ENCODE measurements around the gene NPAS3.

Gene NPAS3

DNA sequence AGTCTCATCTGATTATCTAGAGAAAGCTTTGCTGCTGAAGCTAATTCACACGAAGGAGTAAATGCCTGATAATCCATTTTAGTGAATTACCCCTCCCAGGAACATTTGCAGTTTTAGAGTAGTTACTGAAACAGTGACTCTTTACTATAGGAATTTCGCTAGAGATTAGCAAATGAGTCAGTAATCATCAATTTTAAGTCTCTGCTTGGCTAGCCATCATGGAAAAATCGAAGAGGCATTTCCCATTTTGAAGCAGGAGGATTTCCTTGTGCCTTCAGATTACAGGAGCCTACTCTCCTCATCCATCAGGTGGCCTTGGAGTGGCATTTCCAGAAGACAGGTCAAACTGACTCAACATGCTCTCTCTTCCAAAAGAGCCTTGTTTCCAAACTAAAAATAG is 857.7 kb downstream of the NPAS3 start:
- Histone ChIP-seq H3K27me3 (ENCODE audit: insufficient read depth, poor library complexity, severe bottlenecking) (peaks cover 2% of the 10 kb centered on the region), H3K27ac (replicated peaks) (no peak overlapping the region), H3K4me3 (replicated peaks; ENCODE audit: insufficient read depth, low read length) (no peak overlapping the region)
- TF ChIP-seq, protein P1, sequence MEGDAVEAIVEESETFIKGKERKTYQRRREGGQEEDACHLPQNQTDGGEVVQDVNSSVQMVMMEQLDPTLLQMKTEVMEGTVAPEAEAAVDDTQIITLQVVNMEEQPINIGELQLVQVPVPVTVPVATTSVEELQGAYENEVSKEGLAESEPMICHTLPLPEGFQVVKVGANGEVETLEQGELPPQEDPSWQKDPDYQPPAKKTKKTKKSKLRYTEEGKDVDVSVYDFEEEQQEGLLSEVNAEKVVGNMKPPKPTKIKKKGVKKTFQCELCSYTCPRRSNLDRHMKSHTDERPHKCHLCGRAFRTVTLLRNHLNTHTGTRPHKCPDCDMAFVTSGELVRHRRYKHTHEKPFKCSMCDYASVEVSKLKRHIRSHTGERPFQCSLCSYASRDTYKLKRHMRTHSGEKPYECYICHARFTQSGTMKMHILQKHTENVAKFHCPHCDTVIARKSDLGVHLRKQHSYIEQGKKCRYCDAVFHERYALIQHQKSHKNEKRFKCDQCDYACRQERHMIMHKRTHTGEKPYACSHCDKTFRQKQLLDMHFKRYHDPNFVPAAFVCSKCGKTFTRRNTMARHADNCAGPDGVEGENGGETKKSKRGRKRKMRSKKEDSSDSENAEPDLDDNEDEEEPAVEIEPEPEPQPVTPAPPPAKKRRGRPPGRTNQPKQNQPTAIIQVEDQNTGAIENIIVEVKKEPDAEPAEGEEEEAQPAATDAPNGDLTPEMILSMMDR (IDR thresholded peaks at IDR 0.05; ENCODE audit: insufficient read depth, low read length): no peak
- TF ChIP-seq SPI1 (IDR thresholded peaks at IDR 0.05; ENCODE audit: borderline replicate concordance, low read depth) (no peak), POLR2AphosphoS5 (IDR thresholded peaks at IDR 0.05; ENCODE audit: low read depth) (no peak), GABPA (IDR thresholded peaks at IDR 0.05; ENCODE audit: low read depth) (no peak)
- TF ChIP-seq, protein P2, sequence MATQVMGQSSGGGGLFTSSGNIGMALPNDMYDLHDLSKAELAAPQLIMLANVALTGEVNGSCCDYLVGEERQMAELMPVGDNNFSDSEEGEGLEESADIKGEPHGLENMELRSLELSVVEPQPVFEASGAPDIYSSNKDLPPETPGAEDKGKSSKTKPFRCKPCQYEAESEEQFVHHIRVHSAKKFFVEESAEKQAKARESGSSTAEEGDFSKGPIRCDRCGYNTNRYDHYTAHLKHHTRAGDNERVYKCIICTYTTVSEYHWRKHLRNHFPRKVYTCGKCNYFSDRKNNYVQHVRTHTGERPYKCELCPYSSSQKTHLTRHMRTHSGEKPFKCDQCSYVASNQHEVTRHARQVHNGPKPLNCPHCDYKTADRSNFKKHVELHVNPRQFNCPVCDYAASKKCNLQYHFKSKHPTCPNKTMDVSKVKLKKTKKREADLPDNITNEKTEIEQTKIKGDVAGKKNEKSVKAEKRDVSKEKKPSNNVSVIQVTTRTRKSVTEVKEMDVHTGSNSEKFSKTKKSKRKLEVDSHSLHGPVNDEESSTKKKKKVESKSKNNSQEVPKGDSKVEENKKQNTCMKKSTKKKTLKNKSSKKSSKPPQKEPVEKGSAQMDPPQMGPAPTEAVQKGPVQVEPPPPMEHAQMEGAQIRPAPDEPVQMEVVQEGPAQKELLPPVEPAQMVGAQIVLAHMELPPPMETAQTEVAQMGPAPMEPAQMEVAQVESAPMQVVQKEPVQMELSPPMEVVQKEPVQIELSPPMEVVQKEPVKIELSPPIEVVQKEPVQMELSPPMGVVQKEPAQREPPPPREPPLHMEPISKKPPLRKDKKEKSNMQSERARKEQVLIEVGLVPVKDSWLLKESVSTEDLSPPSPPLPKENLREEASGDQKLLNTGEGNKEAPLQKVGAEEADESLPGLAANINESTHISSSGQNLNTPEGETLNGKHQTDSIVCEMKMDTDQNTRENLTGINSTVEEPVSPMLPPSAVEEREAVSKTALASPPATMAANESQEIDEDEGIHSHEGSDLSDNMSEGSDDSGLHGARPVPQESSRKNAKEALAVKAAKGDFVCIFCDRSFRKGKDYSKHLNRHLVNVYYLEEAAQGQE (IDR thresholded peaks at IDR 0.05; ENCODE audit: insufficient replicate concordance, low read depth): no peak
- DNase-seq (ENCODE audit: low read depth in 1 of 2, low spot score in 1 of 2): no peak

DNA sequence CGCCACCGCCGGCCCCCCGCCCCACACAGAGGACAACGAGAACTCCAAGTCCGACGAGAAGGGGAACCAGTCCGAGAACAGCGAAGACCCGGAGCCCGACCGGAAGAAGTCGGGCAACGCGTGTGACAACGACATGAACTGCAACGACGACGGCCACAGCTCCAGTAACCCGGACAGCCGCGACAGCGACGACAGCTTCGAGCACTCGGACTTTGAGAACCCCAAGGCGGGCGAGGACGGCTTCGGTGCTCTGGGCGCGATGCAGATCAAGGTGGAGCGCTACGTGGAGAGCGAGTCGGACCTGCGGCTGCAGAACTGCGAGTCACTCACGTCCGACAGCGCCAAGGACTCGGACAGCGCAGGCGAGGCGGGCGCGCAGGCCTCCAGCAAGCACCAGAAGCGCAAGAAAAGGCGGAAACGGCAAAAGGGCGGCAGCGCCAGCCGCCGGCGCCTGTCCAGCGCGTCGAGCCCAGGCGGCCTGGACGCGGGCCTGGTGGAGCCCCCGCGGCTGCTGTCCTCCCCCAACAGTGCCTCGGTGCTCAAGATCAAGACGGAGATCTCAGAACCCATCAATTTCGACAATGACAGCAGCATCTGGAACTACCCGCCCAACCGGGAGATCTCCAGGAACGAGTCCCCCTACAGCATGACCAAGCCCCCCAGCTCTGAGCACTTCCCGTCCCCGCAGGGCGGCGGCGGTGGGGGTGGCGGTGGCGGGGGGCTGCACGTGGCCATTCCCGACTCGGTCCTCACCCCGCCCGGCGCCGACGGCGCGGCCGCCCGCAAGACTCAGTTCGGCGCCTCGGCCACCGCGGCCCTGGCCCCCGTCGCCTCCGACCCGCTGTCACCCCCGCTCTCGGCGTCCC is 861.3 kb downstream of the NPAS3 start:
- peaks cover 2% of the 10 kb centered on the region for H3K27me3 ChIP-seq (ENCODE audit: insufficient read depth, poor library complexity, severe bottlenecking)
- no peak for DNase-seq (ENCODE audit: low read depth in 1 of 2, low spot score in 1 of 2)
- TF ChIP-seq GABPA (IDR thresholded peaks at IDR 0.05; ENCODE audit: low read depth) (no peak), POLR2AphosphoS5 (IDR thresholded peaks at IDR 0.05; ENCODE audit: low read depth) (no peak), SPI1 (IDR thresholded peaks at IDR 0.05; ENCODE audit: borderline replicate concordance, low read depth) (no peak)
- TF ChIP-seq, protein P2 (IDR thresholded peaks at IDR 0.05; ENCODE audit: insufficient replicate concordance, low read depth): no peak
- TF ChIP-seq, protein P1 (IDR thresholded peaks at IDR 0.05; ENCODE audit: insufficient read depth, low read length): no peak
- H3K27ac ChIP-seq (replicated peaks): no peak overlapping the region
- H3K4me3 ChIP-seq (replicated peaks; ENCODE audit: insufficient read depth, low read length): no peak overlapping the region

DNA sequence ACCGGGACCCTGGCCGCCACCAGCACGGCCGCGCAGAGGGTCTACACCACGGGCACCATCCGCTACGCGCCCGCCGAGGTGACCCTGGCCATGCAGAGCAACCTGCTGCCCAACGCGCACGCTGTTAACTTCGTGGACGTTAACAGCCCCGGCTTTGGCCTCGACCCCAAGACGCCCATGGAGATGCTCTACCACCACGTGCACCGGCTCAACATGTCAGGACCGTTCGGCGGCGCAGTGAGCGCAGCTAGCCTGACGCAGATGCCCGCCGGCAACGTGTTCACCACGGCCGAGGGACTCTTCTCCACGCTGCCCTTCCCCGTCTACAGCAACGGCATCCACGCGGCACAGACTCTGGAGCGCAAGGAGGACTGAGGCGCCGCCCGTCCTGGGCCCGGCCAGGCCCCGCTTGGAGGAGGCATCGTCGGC is 862.1 kb downstream of the NPAS3 start:
- H3K4me3 ChIP-seq (replicated peaks; ENCODE audit: insufficient read depth, low read length): no peak overlapping the region
- H3K27me3 ChIP-seq (ENCODE audit: insufficient read depth, poor library complexity, severe bottlenecking): peaks cover 2% of the 10 kb centered on the region
- no peak for DNase-seq (ENCODE audit: low read depth in 1 of 2, low spot score in 1 of 2)
- no peak for TF ChIP-seq GABPA (IDR thresholded peaks at IDR 0.05; ENCODE audit: low read depth)
- TF ChIP-seq, protein P1 (IDR thresholded peaks at IDR 0.05; ENCODE audit: insufficient read depth, low read length): no peak
- TF ChIP-seq, protein P2 (IDR thresholded peaks at IDR 0.05; ENCODE audit: insufficient replicate concordance, low read depth): no peak
- TF ChIP-seq SPI1 (IDR thresholded peaks at IDR 0.05; ENCODE audit: borderline replicate concordance, low read depth): no peak
- TF ChIP-seq POLR2AphosphoS5 (IDR thresholded peaks at IDR 0.05; ENCODE audit: low read depth): no peak
- H3K27ac ChIP-seq (replicated peaks): no peak overlapping the region

All from HL-60 (cell line).